ENCODE data around the gene PLP2.

GRCh38 chrX:49157194-49157593, 14.5 kb upstream of the PLP2 start:
- TF ChIP-seq SP1 (IDR thresholded peaks at IDR 0.05) (no peak), ZNF384 (IDR thresholded peaks at IDR 0.05) (no peak), TARDBP (IDR thresholded peaks at IDR 0.05) (no peak), FOXM1 (IDR thresholded peaks at IDR 0.05; ENCODE audit: borderline replicate concordance) (no peak), L3MBTL2 (conservative IDR thresholded peaks at IDR 0.05) (no peak), ELF4 (IDR thresholded peaks at IDR 0.05) (no peak), HDGF (IDR thresholded peaks at IDR 0.05; ENCODE audit: borderline replicate concordance) (no peak), FOXK2 (IDR thresholded peaks at IDR 0.05) (no peak)
